ENCODE results near the gene PRRT4. TPM values are rescaled to one million over a fixed set of nuclear protein-coding genes. Genes with fewer than 3 reads are reported as not detected.

The PRRT4 gene
- polyA plus RNA-seq, 1 donor (not counting 4 experiments of a cell fraction or from before 2014, with no cell fraction given), result 0.12 TPM

GRCh38 chr7:128390871-128391565, 29.5 kb upstream of the PRRT4 start:
- Histone ChIP-seq H3K36me3 (ENCODE audit: control insufficient read depth in 2 of 2, extremely low read depth in 1 of 2, insufficient read depth in 2 of 2, low read length in 2 of 2) (peaks cover 2 to 15% of the 10 kb centered on the region in 2 experiments), H3K27me3 (ENCODE audit: control insufficient read depth, extremely low read depth, insufficient read depth, low read length) (peaks cover 16% of the 10 kb centered on the region), H3K4me1 (ENCODE audit: control insufficient read depth, extremely low read depth, insufficient read depth, low read length) (no peaks in the 10 kb centered on the region), H3K9me3 (ENCODE audit: control insufficient read depth, low read depth, low read length) (no peaks in the 10 kb centered on the region), H3K79me2 (ENCODE audit: control insufficient read depth, insufficient read depth, low read length) (no peaks in the 10 kb centered on the region), H3K4me2 (ENCODE audit: control insufficient read depth, extremely low read depth, insufficient read depth, low read depth, low read length) (no peak overlapping the region), H3K9ac (ENCODE audit: control insufficient read depth, extremely low read depth, insufficient read depth, low read length) (no peak overlapping the region), H2AFZ (ENCODE audit: control insufficient read depth, low read length) (no peak overlapping the region), H4K20me1 (ENCODE audit: control insufficient read depth, extremely low read depth, insufficient read depth, low read length) (no peaks in the 10 kb centered on the region), H3K9me1 (ENCODE audit: control insufficient read depth, extremely low read depth, insufficient read depth, low read length) (no peaks in the 10 kb centered on the region), H3K4me3 (ENCODE audit: control insufficient read depth in 2 of 3, extremely low read depth in 1 of 3, insufficient read depth in 2 of 3, low read depth in 1 of 3, low read length in 3 of 3) (no peak overlapping the region), H3K27ac (ENCODE audit: control insufficient read depth, insufficient read depth, low read length) (no peak overlapping the region)
- DNase-seq (ENCODE audit: low read depth, low spot score) (no peak), FAIRE-seq (no peak)
- dilution Hi-C loops (cut with MboI; ENCODE audit: extremely low pct_ligation_motif_present, low sequenced_read_pairs), result no loop called here
- no peak for TF ChIP-seq EZH2 (IDR thresholded peaks at IDR 0.05; ENCODE audit: low read length)
- no peak for TF ChIP-seq CTCF (optimal IDR thresholded peaks at IDR 0.05 in 1 of 3, IDR thresholded peaks at IDR 0.05 in 1 of 3, conservative IDR thresholded peaks at IDR 0.05 in 1 of 3; ENCODE audit: extremely low read depth in 1 of 3, insufficient read depth in 2 of 3, low read length in 3 of 3)

- no peak for TF ChIP-seq EZH2 (IDR thresholded peaks at IDR 0.05; ENCODE audit: low read length)
- no peak for TF ChIP-seq CTCF (optimal IDR thresholded peaks at IDR 0.05 in 1 of 3, IDR thresholded peaks at IDR 0.05 in 1 of 3, conservative IDR thresholded peaks at IDR 0.05 in 1 of 3; ENCODE audit: extremely low read depth in 1 of 3, insufficient read depth in 2 of 3, low read length in 3 of 3)
- H3K79me2 ChIP-seq (ENCODE audit: control insufficient read depth, insufficient read depth, low read length), result no peaks in the 10 kb centered on the region
- no peak overlapping the region for H3K4me2 ChIP-seq (ENCODE audit: control insufficient read depth, extremely low read depth, insufficient read depth, low read depth, low read length)
- H3K9ac ChIP-seq (ENCODE audit: control insufficient read depth, extremely low read depth, insufficient read depth, low read length), result no peak overlapping the region
- H2AFZ ChIP-seq (ENCODE audit: control insufficient read depth, low read length), result no peak overlapping the region
- H3K9me1 ChIP-seq (ENCODE audit: control insufficient read depth, extremely low read depth, insufficient read depth, low read length), result no peaks in the 10 kb centered on the region
- no peaks in the 10 kb centered on the region for H4K20me1 ChIP-seq (ENCODE audit: control insufficient read depth, extremely low read depth, insufficient read depth, low read length)
- no peak for FAIRE-seq
- dilution Hi-C loops (cut with MboI; ENCODE audit: extremely low pct_ligation_motif_present, low sequenced_read_pairs), result no loop called here
- peaks cover 16% of the 10 kb centered on the region for H3K27me3 ChIP-seq (ENCODE audit: control insufficient read depth, extremely low read depth, insufficient read depth, low read length)
- DNase-seq (ENCODE audit: low read depth, low spot score), result no peak
- H3K9me3 ChIP-seq (ENCODE audit: control insufficient read depth, low read depth, low read length), result no peaks in the 10 kb centered on the region
- no peaks in the 10 kb centered on the region for H3K4me1 ChIP-seq (ENCODE audit: control insufficient read depth, extremely low read depth, insufficient read depth, low read length)
- no peak overlapping the region for H3K27ac ChIP-seq (ENCODE audit: control insufficient read depth, insufficient read depth, low read length)
- no peak overlapping the region for H3K4me3 ChIP-seq (ENCODE audit: control insufficient read depth in 2 of 3, extremely low read depth in 1 of 3, insufficient read depth in 2 of 3, low read depth in 1 of 3, low read length in 3 of 3)
- peaks cover 0 to 11% of the 10 kb centered on the region in 2 experiments for H3K36me3 ChIP-seq (ENCODE audit: control insufficient read depth in 2 of 2, extremely low read depth in 1 of 2, insufficient read depth in 2 of 2, low read length in 2 of 2)
These were observed 28.3 kb upstream of the PRRT4 start for GRCh38 chr7:128389618-128390329.
